NB4 (cell line): Measurements from ENCODE around the gene HBS1L.

Experiments used
- CTCF ChIP-seq: IDR thresholded peaks from one replicate; pipeline ENCODE4 v1.5.1; 2012; ENCODE audit warnings: low read depth, low read length
- MYC ChIP-seq: IDR thresholded peaks from 2 replicates; pipeline ENCODE4 v1.6.1; 2011; ENCODE audit warnings: low read depth, low read length
- POLR2A ChIP-seq: IDR thresholded peaks from 2 replicates; pipeline ENCODE4 v1.6.1; 2011; ENCODE audit warnings: mild to moderate bottlenecking; ENCODE audit not compliant: insufficient read length; ENCODE audit errors: extremely low read depth
- TF ChIP-seq, protein P1 (sequence below): IDR thresholded peaks from 2 replicates; pipeline ENCODE4 v1.6.1; 2011; ENCODE audit warnings: low read depth, low read length

GRCh38 chr6:135004399-135004798, 50.2 kb downstream of the HBS1L start:
- TF ChIP-seq CTCF, result no peak
- no peak for TF ChIP-seq POLR2A
- TF ChIP-seq, protein P1, sequence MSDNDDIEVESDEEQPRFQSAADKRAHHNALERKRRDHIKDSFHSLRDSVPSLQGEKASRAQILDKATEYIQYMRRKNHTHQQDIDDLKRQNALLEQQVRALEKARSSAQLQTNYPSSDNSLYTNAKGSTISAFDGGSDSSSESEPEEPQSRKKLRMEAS, result no peak
- TF ChIP-seq MYC, result no peak
